ENCODE measurements around the gene TTN. TPM values are rescaled to one million over a fixed set of nuclear protein-coding genes. Genes with fewer than 3 reads are reported as not detected.

TTN gene
- polyA plus RNA-seq, 3 donors, result under 0.01 to 0.12 (median 0.08) TPM

- TF ChIP-seq CTCF (IDR thresholded peaks at IDR 0.05), result no peak
- H3K4me2 ChIP-seq (replicated peaks; ENCODE audit: extremely low read depth, low read length, poor library complexity, severe bottlenecking), result no peak overlapping the region
- no peak overlapping the region for H3K4me3 ChIP-seq (replicated peaks in 1 of 3; ENCODE audit: low read depth in 2 of 3, low read length in 3 of 3)
- H3K27ac ChIP-seq (ENCODE audit: low read depth in 1 of 2, low read length in 2 of 2), result no peak overlapping the region
- intact Hi-C loops (cut with micrococcal nuclease), result no loop called here
- no peaks in the 10 kb centered on the region for H3K4me1 ChIP-seq (ENCODE audit: control insufficient read depth in 1 of 2, insufficient read depth in 2 of 2, low read length in 2 of 2)
- no peak for DNase-seq
- H4K20me1 ChIP-seq (ENCODE audit: insufficient read depth, low read length), result no peaks in the 10 kb centered on the region
- H3K4me1 Mint-ChIP-seq, result no peaks in the 10 kb centered on the region
- H3K27me3 Mint-ChIP-seq (ENCODE audit: low read depth in 3 of 3), result no peaks in the 10 kb centered on the region
- H3K36me3 Mint-ChIP-seq, result peaks cover 18 to 33% of the 10 kb centered on the region in 2 donors
- peaks cover 8 to 23% (median 18%) of the 10 kb centered on the region in 7 donors for H3K9me3 Mint-ChIP-seq
- 67% methylated on average over 1 of the region's 3 CpGs for WGBS (ENCODE audit: insufficient coverage)
- no peak overlapping the region for H3K4me3 Mint-ChIP-seq
- H3K9me3 ChIP-seq (replicated peaks in 1 of 2; ENCODE audit: control insufficient read depth in 1 of 2, insufficient read depth in 1 of 2, low read length in 2 of 2), result peaks cover 27 to 29% of the 10 kb centered on the region in 2 donors
- no peak overlapping the region for H3K9ac ChIP-seq (ENCODE audit: insufficient read depth, low read length, poor library complexity, severe bottlenecking)
- no peaks in the 10 kb centered on the region for H3K79me2 ChIP-seq (ENCODE audit: insufficient read depth, low read length)
- H2AFZ ChIP-seq (ENCODE audit: insufficient read depth, low read depth, low read length, poor library complexity, severe bottlenecking), result no peak overlapping the region
- no peaks in the 10 kb centered on the region for H3K27me3 ChIP-seq (ENCODE audit: control insufficient read depth in 2 of 2, insufficient read depth in 2 of 2, low read length in 2 of 2)
- H3K27ac Mint-ChIP-seq, result no peak overlapping the region
- H3K36me3 ChIP-seq (replicated peaks in 1 of 2; ENCODE audit: control insufficient read depth in 1 of 2, insufficient read depth in 2 of 2, low read length in 2 of 2), result peaks cover 13 to 31% of the 10 kb centered on the region in 2 donors
These were observed 228.2 kb downstream of the TTN start for GRCh38 chr2:178579006-178579405.

DNA sequence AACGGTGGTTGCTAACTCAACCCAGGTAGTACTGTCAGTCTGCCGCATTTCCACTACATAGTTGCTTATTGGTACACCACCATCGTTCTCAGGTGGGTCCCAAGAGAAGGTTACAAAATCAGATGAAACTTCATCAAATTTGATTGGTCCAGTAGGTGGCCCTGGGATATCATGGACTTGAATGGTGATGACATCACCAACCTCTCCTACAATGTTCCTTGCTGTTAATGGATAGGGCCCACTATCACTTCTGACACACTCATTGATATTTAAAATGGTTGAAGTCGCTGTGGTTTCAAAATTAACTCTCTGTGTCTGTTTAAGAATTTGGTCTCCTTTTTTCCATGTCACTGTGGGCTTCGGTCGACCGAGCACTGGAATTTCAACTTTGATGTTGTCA is 232.4 kb downstream of the TTN start:
- Histone ChIP-seq H4K20me1 (ENCODE audit: insufficient read depth, low read length) (no peaks in the 10 kb centered on the region), H3K4me2 (replicated peaks; ENCODE audit: extremely low read depth, low read length, poor library complexity, severe bottlenecking) (no peak overlapping the region), H3K27ac (ENCODE audit: low read depth in 1 of 2, low read length in 2 of 2) (no peak overlapping the region), H2AFZ (ENCODE audit: insufficient read depth, low read depth, low read length, poor library complexity, severe bottlenecking) (no peak overlapping the region), H3K27me3 (ENCODE audit: control insufficient read depth in 2 of 2, insufficient read depth in 2 of 2, low read length in 2 of 2) (no peaks in the 10 kb centered on the region), H3K79me2 (ENCODE audit: insufficient read depth, low read length) (no peaks in the 10 kb centered on the region), H3K9me3 (replicated peaks in 1 of 2; ENCODE audit: control insufficient read depth in 1 of 2, insufficient read depth in 1 of 2, low read length in 2 of 2) (peaks cover 36 to 39% of the 10 kb centered on the region in 2 donors), H3K4me1 (ENCODE audit: control insufficient read depth in 1 of 2, insufficient read depth in 2 of 2, low read length in 2 of 2) (no peaks in the 10 kb centered on the region), H3K9ac (ENCODE audit: insufficient read depth, low read length, poor library complexity, severe bottlenecking) (no peak overlapping the region), H3K4me3 (replicated peaks in 1 of 3; ENCODE audit: low read depth in 2 of 3, low read length in 3 of 3) (no peak overlapping the region), H3K36me3 (replicated peaks in 1 of 2; ENCODE audit: control insufficient read depth in 1 of 2, insufficient read depth in 2 of 2, low read length in 2 of 2) (peaks cover 13 to 59% of the 10 kb centered on the region in 2 donors)
- no peaks in the 10 kb centered on the region for H3K27me3 Mint-ChIP-seq (ENCODE audit: low read depth in 3 of 3)
- H3K36me3 Mint-ChIP-seq, result peaks cover 26 to 52% of the 10 kb centered on the region in 2 donors
- no peaks in the 10 kb centered on the region for H3K4me1 Mint-ChIP-seq
- H3K4me3 Mint-ChIP-seq, result no peak overlapping the region
- H3K27ac Mint-ChIP-seq, result no peak overlapping the region
- no peak for DNase-seq
- H3K9me3 Mint-ChIP-seq, result peaks cover 10 to 38% (median 19%) of the 10 kb centered on the region in 7 donors
- no peak for TF ChIP-seq CTCF (IDR thresholded peaks at IDR 0.05)
- intact Hi-C loops (cut with micrococcal nuclease), result no loop called here
- 98% methylated on average over 4 of the region's 7 CpGs for WGBS (ENCODE audit: insufficient coverage)

All from CD14-positive monocyte (primary cell).